ENCODE measurements around the gene KRT27. TPM values are rescaled to one million over a fixed set of nuclear protein-coding genes. Genes with fewer than 3 reads are reported as not detected.
"Not testable (repeated sequence)": the region's sequence is repeated elsewhere in the genome, so short reads cannot be mapped to it uniquely, and the experiment has no call there.

The KRT27 gene
- total RNA-seq, 1 donor from 2014 or later, result not detected

- Histone ChIP-seq H2AFZ (ENCODE audit: low read depth, low read length) (no peak overlapping the region), H3K27ac (ENCODE audit: low read depth, low read length) (no peak overlapping the region), H3K79me2 (ENCODE audit: insufficient read depth, low read length) (no peaks in the 10 kb centered on the region), H3K4me2 (ENCODE audit: low read length) (no peak overlapping the region), H3K4me1 (ENCODE audit: insufficient read depth, low read length) (no peaks in the 10 kb centered on the region), H3K4me3 (ENCODE audit: insufficient read depth, low read depth, low read length) (no peak overlapping the region), H4K20me1 (ENCODE audit: insufficient read depth, low read length) (no peaks in the 10 kb centered on the region), H3K9me3 (ENCODE audit: insufficient read depth, low read depth, low read length) (no peaks in the 10 kb centered on the region), H3K27me3 (ENCODE audit: insufficient read depth, low read length) (peaks cover 13% of the 10 kb centered on the region), H3K36me3 (ENCODE audit: insufficient read depth, low read length) (no peaks in the 10 kb centered on the region), H3K9ac (ENCODE audit: low read length) (no peak overlapping the region)
- TF ChIP-seq CTCF (IDR thresholded peaks at IDR 0.05; ENCODE audit: insufficient read depth, low read depth, low read length) (no peak), EZH2 (IDR thresholded peaks at IDR 0.05; ENCODE audit: insufficient read depth, low read length) (no peak)
- FAIRE-seq (no peak), DNase-seq (ENCODE audit: low read depth) (no peak)
- no peaks in the 10 kb centered on the region for H3K4me1 Mint-ChIP-seq (ENCODE audit: low read depth, unreplicated experiment)
- H3K9me3 Mint-ChIP-seq (ENCODE audit: unreplicated experiment), result peaks cover 3% of the 10 kb centered on the region
- no peak overlapping the region for H3K27ac Mint-ChIP-seq (ENCODE audit: unreplicated experiment)
- H3K36me3 Mint-ChIP-seq (ENCODE audit: low read depth, unreplicated experiment), result no peaks in the 10 kb centered on the region
- peaks cover 3% of the 10 kb centered on the region for H3K27me3 Mint-ChIP-seq (ENCODE audit: low read depth, unreplicated experiment)
- no peak overlapping the region for H3K4me3 Mint-ChIP-seq (ENCODE audit: unreplicated experiment)
These were observed 31.3 kb downstream of the KRT27 start for GRCh38 chr17:40751065-40751464.

- Mint-ChIP-seq H3K36me3 (ENCODE audit: low read depth, unreplicated experiment) (no peaks in the 10 kb centered on the region), H3K4me3 (ENCODE audit: unreplicated experiment) (no peak overlapping the region), H3K4me1 (ENCODE audit: low read depth, unreplicated experiment) (no peaks in the 10 kb centered on the region), H3K27me3 (ENCODE audit: low read depth, unreplicated experiment) (peaks cover 5% of the 10 kb centered on the region), H3K27ac (ENCODE audit: unreplicated experiment) (no peak overlapping the region), H3K9me3 (ENCODE audit: unreplicated experiment) (peaks cover 3% of the 10 kb centered on the region)
- no peak overlapping the region for H3K4me2 ChIP-seq (ENCODE audit: low read length)
- DNase-seq (ENCODE audit: low read depth) (no peak), FAIRE-seq (no peak)
- H3K4me1 ChIP-seq (ENCODE audit: insufficient read depth, low read length), result no peaks in the 10 kb centered on the region
- H2AFZ ChIP-seq (ENCODE audit: low read depth, low read length), result no peak overlapping the region
- no peaks in the 10 kb centered on the region for H3K79me2 ChIP-seq (ENCODE audit: insufficient read depth, low read length)
- H3K27ac ChIP-seq (ENCODE audit: low read depth, low read length), result no peak overlapping the region
- no peaks in the 10 kb centered on the region for H4K20me1 ChIP-seq (ENCODE audit: insufficient read depth, low read length)
- no peak for TF ChIP-seq EZH2 (IDR thresholded peaks at IDR 0.05; ENCODE audit: insufficient read depth, low read length)
- TF ChIP-seq CTCF (IDR thresholded peaks at IDR 0.05; ENCODE audit: insufficient read depth, low read depth, low read length), result no peak
- no peak overlapping the region for H3K4me3 ChIP-seq (ENCODE audit: insufficient read depth, low read depth, low read length)
- no peaks in the 10 kb centered on the region for H3K36me3 ChIP-seq (ENCODE audit: insufficient read depth, low read length)
- H3K9me3 ChIP-seq (ENCODE audit: insufficient read depth, low read depth, low read length), result no peaks in the 10 kb centered on the region
- no peak overlapping the region for H3K9ac ChIP-seq (ENCODE audit: low read length)
- peaks cover 13% of the 10 kb centered on the region for H3K27me3 ChIP-seq (ENCODE audit: insufficient read depth, low read length)
These were observed 32.0 kb downstream of the KRT27 start for GRCh38 chr17:40750391-40750790.

GRCh38 chr17:40748666-40749065 lies 33.7 kb downstream of the KRT27 start:
- not testable (repeated sequence) for H3K4me3 Mint-ChIP-seq (ENCODE audit: unreplicated experiment); H3K27ac Mint-ChIP-seq (ENCODE audit: unreplicated experiment); H3K4me1 ChIP-seq (ENCODE audit: insufficient read depth, low read length); H3K4me1 Mint-ChIP-seq (ENCODE audit: low read depth, unreplicated experiment); H3K36me3 ChIP-seq (ENCODE audit: insufficient read depth, low read length); H3K9me3 ChIP-seq (ENCODE audit: insufficient read depth, low read depth, low read length); H3K9ac ChIP-seq (ENCODE audit: low read length); H2AFZ ChIP-seq (ENCODE audit: low read depth, low read length); H3K9me3 Mint-ChIP-seq (ENCODE audit: unreplicated experiment); H4K20me1 ChIP-seq (ENCODE audit: insufficient read depth, low read length); H3K27me3 Mint-ChIP-seq (ENCODE audit: low read depth, unreplicated experiment); H3K27ac ChIP-seq (ENCODE audit: low read depth, low read length); H3K36me3 Mint-ChIP-seq (ENCODE audit: low read depth, unreplicated experiment); DNase-seq (ENCODE audit: low read depth); H3K79me2 ChIP-seq (ENCODE audit: insufficient read depth, low read length); FAIRE-seq; H3K4me2 ChIP-seq (ENCODE audit: low read length); H3K4me3 ChIP-seq (ENCODE audit: insufficient read depth, low read depth, low read length)
- H3K27me3 ChIP-seq (ENCODE audit: insufficient read depth, low read length), result peaks cover 13% of the 10 kb centered on the region
